GM12892 (cell line): ENCODE data around the gene PFN4.
"Not testable (repeated sequence)": the region's sequence is repeated elsewhere in the genome, so short reads cannot be mapped to it uniquely, and the experiment has no call there.

Experiments used
- DNase-seq: peaks from one replicate; pipeline ENCODE4 v3.0.0; 2011; ENCODE audit not compliant: insufficient read length
- FAIRE-seq: peaks from 2 replicates; lab custom pipeline; 2011; peaks lifted over from hg19 to GRCh38; lab: Jason Lieb, UNC
- POLR2A ChIP-seq: IDR thresholded peaks from 2 replicates; pipeline ENCODE4 v1.6.1; 2011; ENCODE audit warnings: low read depth, low read length, control low read depth
- POLR2AphosphoS5 ChIP-seq: IDR thresholded peaks from 2 replicates; pipeline ENCODE4 v1.6.1; 2011; ENCODE audit warnings: low read depth, low read length, control low read depth
- TAF1 ChIP-seq: IDR thresholded peaks from 2 replicates; pipeline ENCODE4 v1.6.1; 2011; ENCODE audit warnings: low read depth, mild to moderate bottlenecking, control low read depth, low read length, borderline replicate concordance

PFN4 gene

DNA sequence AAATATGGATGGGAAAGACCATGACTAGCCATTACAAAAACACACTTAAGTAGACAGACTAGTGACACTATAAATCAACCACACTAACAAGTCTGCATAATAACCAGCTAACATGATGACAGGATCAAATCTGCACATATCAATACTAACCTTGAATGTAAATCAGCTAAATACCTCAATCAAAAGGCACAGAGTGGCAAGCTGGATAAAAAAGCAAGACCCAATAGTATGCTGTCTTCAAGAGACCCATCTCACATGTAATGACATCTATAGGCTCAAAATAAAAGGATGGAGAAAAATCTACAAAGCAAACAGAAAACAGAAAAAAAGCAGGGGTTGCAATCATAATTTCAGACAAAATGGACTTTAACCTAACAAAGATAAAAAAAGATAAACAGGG lies 16.3 kb downstream of the PFN4 start:
- TF ChIP-seq TAF1: no peak
- TF ChIP-seq POLR2AphosphoS5: no peak
- TF ChIP-seq POLR2A: no peak
- no peak for DNase-seq
- no peak for FAIRE-seq

- no peak for DNase-seq
- FAIRE-seq: no peak
- no peak for TF ChIP-seq POLR2A
- TF ChIP-seq TAF1: no peak
- TF ChIP-seq POLR2AphosphoS5: no peak
Measured at GRCh38 chr2:24105816-24106215, 17.3 kb downstream of the PFN4 start.

DNA sequence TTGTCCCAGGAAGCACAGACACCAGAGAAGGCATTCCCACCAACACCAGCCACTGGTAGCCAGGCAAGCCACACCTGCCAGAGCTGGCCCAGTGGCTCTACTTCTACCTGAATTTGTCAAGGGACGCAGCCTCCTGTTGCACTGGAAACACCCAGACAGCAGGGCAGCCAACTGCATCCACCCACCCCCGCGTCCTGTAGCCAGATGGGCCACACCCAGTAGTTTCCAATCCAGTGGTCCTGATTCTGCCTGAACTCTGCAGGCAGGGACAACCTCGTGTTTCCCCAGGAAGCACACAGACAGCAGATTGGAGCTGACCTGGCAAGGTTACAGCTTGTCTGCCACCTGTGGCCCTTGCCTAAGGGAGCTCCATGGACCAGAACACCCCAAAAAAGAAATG lies 18.2 kb downstream of the PFN4 start:
- DNase-seq: no peak
- TF ChIP-seq POLR2A (no peak), TAF1 (no peak), POLR2AphosphoS5 (no peak)
- no peak for FAIRE-seq

DNA sequence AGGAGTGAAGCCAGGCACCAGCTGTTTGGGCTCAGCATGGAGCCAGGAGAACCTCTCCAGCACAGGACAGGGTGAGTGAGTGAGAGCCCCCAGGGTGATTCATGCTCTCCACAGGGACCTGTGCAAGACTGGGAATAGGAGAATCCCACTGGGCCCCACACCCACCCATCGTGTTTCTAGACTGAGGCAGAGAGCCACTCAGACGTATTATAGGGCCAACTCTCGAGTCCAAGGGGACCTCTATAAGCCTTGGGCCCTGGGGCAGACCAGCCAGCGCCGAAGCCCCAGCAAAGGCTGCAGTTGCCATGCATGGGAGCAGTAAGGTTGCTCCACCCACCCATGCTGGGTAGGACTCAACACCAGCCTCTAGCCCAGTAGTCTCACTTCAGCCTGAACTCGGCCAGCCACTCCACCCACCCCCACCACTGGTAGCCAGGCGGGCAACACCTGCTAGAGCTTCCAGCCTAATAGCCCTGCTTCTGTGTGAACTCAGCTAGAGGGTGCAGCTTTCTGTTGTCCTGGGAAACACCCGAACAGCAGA lies 19.0 kb downstream of the PFN4 start:
- DNase-seq (no peak), FAIRE-seq (no peak)
- TF ChIP-seq POLR2A: no peak
- no peak for TF ChIP-seq TAF1
- no peak for TF ChIP-seq POLR2AphosphoS5

- DNase-seq (no peak), FAIRE-seq (no peak)
- TF ChIP-seq POLR2AphosphoS5 (no peak), POLR2A (no peak), TAF1 (no peak)
Measured at GRCh38 chr2:24102677-24103076, 20.5 kb downstream of the PFN4 start.

DNA sequence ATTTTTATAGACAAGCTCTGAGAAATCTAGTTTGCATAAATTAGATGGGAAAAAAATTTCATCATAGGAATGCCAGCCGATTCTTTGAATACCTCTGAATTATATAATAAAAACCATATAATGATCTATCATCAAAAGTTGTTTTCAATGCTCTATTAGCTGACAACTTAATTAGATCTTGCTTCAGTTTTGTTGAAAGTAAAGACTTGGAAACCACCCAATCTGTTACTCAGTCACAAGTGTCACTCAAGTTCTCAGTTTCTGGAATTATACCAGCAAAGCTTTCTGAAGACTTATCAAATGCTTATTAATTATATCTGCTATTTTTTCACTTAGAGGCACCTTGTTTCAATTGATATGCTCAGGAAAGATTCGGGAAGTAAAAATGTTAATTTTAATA lies 21.1 kb downstream of the PFN4 start:
- TF ChIP-seq POLR2A (no peak), TAF1 (no peak), POLR2AphosphoS5 (no peak)
- DNase-seq (no peak), FAIRE-seq (no peak)

DNA sequence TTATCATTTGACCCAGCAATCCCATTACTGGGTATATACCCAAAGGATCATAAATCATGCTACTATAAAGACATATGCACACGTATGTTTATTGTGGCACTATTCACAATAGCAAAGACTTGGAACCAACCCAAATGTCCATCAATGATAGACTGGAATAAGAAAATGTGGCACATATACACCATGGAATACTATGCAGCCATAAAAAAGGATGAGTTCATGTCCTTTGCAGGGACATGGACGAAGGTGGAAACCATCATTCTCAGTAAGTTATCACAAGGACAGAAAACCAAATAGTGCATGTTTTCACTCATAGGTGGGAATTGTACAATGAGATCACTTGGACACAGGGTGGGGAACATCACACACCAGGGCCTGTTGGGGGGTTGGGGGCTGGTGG lies 22.4 kb downstream of the PFN4 start:
- not testable (repeated sequence) for DNase-seq, FAIRE-seq

DNA sequence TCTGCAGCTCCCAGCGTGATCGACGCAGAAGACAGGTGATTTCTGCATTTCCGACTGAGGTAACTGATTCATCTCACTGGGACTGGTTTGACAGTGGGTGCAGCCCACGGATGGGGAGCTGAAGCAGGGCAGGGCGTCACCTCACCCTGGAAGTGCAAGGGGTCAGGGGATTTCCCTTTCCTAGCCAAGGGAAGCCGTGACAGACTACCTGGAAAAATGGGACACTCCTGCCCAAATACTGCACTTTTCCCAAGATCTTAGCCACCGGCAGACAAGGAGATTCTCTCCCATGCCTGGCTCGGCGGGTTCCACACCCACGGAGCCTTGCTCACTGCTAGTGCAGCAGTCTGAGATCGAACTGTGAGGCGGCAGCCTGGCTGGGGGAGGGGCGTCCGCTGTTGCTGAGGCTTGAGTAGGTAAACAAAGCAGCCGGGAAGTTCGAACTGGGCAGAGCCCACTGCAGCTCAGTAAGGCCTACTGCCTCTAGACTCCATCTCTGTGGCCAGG lies 27.9 kb downstream of the PFN4 start:
- not testable (repeated sequence) for DNase-seq, FAIRE-seq

DNA sequence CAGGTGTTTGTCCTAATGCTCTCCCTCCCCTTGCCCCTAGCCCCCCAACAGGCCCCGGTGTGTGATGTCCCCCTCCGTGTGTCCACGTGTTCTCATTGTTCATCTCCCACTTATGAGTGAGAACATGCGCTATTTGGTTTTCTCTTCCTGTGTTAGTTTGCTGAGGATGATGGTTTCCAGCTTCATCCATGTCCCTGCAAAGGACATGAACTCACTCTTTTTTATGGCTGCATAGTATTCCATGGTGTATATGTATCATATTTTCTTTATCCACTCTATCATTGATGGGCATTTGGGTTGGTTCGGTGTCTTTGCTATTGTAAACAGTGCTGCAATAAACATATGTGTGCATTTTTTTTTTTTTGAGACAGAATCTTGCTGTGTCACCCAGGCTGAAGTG lies 29.9 kb downstream of the PFN4 start:
- not testable (repeated sequence) for DNase-seq, FAIRE-seq

GRCh38 chr2:24088821-24089359 lies 34.2 kb downstream of the PFN4 start:
- no peak for FAIRE-seq
- no peak for DNase-seq
- TF ChIP-seq POLR2A: no peak
- TF ChIP-seq POLR2AphosphoS5: no peak

GRCh38 chr2:24087032-24087431 lies 36.1 kb downstream of the PFN4 start:
- no peak for TF ChIP-seq POLR2AphosphoS5
- no peak for TF ChIP-seq TAF1
- TF ChIP-seq POLR2A: no peak
- FAIRE-seq (no peak), DNase-seq (no peak)

GRCh38 chr2:24086241-24086640 lies 36.9 kb downstream of the PFN4 start:
- DNase-seq (no peak), FAIRE-seq (no peak)
- no peak for TF ChIP-seq TAF1
- no peak for TF ChIP-seq POLR2A
- TF ChIP-seq POLR2AphosphoS5: no peak

DNA sequence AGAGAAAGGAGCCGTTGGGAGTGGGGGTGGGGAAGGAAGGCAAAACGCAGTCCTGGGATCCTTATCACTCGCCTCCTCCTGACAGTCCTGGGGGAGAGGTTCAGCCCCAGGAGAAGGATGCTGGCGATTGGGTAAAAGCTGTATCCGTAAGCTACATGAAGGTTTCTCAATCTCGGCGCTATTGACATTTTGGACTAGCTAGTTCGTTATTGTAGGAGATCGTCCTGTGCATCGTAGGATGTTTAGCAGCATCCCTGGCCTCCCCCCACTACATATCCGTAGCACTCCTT lies 38.0 kb downstream of the PFN4 start:
- FAIRE-seq: no peak
- no peak for DNase-seq
- TF ChIP-seq POLR2AphosphoS5 (no peak), POLR2A (no peak), TAF1 (no peak)
